ENCODE results near the gene PPP6R1.

PPP6R1 gene

DNA sequence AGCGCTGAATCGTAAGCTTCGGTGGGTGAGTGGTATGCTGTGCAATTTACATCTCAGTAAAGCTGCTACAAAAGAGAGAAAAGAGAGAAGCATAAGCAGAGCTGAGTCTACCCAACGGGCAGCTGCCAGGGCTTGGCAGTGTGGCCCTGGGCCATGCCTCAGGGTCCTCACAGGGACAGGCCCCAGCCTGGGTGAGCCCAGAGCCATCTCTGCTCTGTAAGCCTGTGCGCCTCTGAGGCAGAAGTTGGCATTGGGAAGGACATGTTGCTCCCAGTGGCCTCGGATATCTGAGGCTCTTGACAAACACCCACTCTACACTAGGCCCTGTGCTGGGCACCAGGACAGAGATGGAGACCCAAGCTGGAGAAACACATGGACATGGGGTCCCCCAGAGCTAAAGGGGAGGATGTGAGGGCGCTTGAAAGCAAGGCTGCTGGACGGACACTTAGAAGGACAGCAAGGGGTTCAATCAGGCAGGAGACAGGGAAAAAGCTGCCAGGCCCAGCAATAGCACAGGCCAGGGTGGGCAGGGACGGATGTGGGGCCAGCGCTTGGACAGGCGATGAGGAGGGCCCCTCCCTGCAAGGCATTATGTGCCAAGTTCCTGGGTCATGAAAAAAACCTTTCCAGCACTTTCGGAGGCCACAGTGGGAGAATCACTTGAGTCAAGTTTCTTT, 14.7 kb downstream of the PPP6R1 start:
- no peak for DNase-seq (ENCODE audit: low read depth)

GRCh38 chr19:55242517-55242916, 16.3 kb downstream of the PPP6R1 start:
- DNase-seq (ENCODE audit: low read depth): no peak

GRCh38 chr19:55241935-55242464, 16.8 kb downstream of the PPP6R1 start:
- DNase-seq (ENCODE audit: low read depth): no peak

DNA sequence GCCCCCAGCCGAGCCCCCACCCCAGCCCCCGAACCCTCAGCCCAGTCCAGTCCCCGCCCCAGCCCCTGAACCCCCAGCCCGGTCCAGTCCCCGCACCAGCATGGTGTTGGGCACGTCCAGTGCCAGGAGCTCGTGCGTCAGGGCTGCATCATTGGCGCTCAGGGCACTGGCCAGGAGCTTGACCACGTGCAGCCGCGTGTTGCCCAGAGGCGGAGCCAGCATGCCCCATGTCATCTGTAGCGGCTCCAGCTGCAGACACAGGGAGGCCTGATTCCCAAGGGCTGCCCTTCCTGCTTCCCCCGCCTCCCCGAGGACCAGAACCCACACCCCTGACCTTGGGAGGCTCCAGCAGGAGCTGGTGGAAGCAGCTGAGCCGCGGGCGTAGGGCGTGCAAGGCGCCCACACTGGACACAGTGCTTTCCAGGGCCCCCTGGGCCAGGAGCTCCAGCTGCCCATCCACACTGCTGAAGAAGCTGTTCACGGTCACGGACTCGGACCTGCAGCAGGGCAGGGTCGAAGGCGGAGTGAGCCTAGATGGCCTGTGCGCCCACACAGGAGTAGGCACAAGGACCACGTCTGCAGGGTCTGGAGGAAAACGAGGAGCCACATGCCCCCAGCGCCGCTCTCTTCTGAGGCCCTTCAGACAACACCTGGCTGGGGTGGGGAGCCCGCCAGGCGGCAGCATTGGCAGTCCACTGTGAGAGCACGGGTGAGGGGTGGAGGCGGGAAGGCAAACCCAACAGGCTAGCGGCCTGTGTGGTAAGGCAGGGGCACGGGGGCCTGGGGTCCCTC, 17.5 kb downstream of the PPP6R1 start:
- no peak for DNase-seq (ENCODE audit: low read depth)

DNA sequence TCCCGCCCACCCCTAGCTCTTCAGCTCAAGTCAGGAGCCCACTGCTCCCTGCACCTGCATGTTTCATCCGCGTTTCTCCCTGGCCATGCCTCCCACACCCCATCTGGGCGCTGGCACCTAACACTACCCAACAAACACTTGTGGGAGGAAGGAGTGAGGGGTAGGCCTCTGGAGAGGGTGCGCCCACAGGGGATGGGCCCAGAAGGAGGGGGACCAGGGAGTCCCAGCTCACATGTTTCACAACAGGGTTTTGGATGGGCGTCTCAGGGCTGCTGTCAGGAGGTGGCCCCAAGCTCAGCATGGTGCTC, 18.1 kb downstream of the PPP6R1 start:
- DNase-seq (ENCODE audit: low read depth): no peak

DNA sequence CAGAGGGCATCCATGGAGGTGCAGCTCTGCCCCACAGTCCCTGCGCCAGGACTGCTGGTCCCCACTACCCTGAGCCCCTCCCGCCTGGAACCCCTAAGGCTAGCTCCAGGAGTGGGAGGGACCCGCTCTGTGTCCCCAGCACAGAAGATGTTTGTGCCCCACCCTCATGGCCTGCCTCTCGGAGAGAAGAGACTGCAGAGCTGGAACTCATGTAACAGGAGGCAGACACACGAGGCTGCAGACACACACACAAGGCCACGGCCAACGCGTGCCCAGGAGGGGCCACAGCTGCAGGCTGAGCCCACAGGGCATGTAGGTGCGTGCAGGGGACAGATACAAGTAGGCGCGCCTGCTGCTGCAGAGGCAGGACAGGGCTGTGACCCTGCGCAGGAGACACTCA, 19.8 kb downstream of the PPP6R1 start:
- no peak for DNase-seq (ENCODE audit: low read depth)

GRCh38 chr19:55238030-55238429, 20.8 kb downstream of the PPP6R1 start:
- DNase-seq (ENCODE audit: low read depth): no peak

GRCh38 chr19:55232986-55233385, 25.8 kb downstream of the PPP6R1 start:
- no peak for DNase-seq (ENCODE audit: low read depth)

GRCh38 chr19:55232286-55232602, 26.6 kb downstream of the PPP6R1 start:
- no peak for DNase-seq (ENCODE audit: low read depth)

GRCh38 chr19:55231391-55232285, 27.2 kb downstream of the PPP6R1 start:
- DNase-seq (ENCODE audit: low read depth): no peak

DNA sequence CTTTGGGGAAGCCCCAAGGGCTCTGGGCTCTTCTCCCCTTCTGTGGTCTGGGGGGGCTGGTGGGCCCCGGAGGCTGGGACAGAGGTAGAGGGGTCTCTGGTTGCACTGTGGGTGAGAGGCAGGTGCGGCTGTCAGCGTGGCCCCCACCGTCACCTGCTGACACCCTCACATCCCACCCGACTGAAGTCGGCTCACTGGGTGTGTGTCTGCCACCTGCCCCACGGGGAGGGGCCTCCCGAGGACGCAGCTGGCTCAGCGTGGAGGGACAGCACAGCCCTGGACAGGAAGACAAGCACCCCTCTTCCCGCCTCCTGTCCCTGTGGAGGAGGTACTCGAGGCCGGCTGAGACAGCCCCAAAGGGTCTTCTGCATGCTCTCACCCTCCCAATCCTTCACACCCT, 28.0 kb downstream of the PPP6R1 start:
- DNase-seq (ENCODE audit: low read depth): no peak

- no peak for DNase-seq (ENCODE audit: low read depth)
Observed at GRCh38 chr19:55230329-55230728, 28.5 kb downstream of the PPP6R1 start.

- DNase-seq (ENCODE audit: low read depth): no peak
Observed at GRCh38 chr19:55229789-55230182, 29.0 kb downstream of the PPP6R1 start.

DNA sequence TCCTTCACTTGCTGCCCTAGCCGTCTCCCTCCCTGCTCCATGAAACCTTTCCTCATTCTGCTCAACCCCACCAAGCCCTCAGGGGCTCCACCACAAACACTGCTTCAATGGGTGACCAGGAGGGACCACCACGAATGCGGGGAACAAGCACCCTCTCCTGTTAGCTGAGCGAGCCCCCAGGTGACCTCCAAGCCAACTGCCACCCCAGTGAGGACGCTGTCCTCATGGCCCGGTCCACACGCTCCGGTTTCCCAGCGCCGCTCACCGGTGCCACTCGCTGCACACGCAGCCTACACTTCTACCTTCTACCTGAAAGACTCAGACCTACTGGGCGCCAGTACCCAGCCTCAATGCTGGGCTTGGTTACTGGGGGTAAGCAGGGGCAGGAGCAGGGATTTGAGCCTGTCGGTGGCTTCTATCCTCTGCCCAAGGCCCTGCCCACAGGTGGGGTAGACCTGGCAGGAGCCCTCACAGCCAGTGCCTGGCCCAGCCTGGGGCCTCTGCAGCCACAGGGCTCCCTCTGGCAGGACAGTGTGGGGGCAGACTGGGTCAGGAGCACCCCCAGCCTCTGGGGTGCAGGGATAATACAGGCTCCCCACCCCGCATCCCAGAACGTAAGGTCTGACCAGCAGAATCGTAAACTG, 29.6 kb downstream of the PPP6R1 start:
- DNase-seq (ENCODE audit: low read depth): no peak

GRCh38 chr19:55228403-55229031, 30.3 kb downstream of the PPP6R1 start, which contains the start of gene TMEM86B:
TSS of gene TMEM86B (minus strand) at chr19:55228763. CDS start at chr19:55228741, 22 bp downstream.
- DNase-seq (ENCODE audit: low read depth): no peak

DNA sequence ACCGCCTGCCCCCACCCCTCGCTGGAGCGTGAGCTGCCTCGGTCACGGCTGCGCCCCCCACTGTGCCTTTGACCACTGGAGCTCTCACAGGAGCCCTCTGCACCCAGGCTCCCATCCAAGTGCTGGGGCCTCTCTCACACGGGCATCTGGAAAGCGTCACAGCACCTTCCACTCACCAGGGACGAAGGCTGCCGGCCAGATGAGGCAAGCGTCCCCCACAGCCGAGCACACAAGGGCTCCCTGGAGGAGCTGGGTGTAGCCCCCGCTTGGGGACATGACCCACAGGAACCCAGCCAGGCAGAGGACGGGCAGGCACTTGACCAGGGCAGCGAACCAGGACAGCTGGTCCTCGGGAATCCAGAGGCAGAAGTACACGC, 30.8 kb downstream of the PPP6R1 start:
- DNase-seq (ENCODE audit: low read depth): no peak

GRCh38 chr19:55227241-55228014, 31.4 kb downstream of the PPP6R1 start:
- DNase-seq (ENCODE audit: low read depth): no peak

- no peak for DNase-seq (ENCODE audit: low read depth)
Observed at GRCh38 chr19:55226788-55227187, 32.0 kb downstream of the PPP6R1 start.

DNA sequence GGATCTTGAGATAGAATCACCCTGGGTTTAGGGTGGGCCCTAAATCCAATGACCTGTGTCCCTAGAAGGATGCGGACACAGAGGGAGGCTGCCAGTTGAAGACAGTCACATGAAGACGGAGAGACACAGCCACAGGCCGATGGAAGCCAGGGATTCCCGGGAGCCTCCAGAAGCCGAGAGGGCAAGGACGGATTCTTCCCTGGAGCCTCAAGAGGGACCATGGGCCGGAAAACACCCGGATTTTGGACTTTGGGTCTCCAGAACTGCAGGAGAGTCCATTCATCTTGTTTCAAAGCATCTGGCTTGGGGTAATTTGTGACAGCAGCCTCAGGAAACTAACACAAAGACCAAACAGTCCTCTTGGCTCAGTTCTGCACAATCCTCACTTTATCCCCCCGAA, 32.5 kb downstream of the PPP6R1 start:
- no peak for DNase-seq (ENCODE audit: low read depth)

DNA sequence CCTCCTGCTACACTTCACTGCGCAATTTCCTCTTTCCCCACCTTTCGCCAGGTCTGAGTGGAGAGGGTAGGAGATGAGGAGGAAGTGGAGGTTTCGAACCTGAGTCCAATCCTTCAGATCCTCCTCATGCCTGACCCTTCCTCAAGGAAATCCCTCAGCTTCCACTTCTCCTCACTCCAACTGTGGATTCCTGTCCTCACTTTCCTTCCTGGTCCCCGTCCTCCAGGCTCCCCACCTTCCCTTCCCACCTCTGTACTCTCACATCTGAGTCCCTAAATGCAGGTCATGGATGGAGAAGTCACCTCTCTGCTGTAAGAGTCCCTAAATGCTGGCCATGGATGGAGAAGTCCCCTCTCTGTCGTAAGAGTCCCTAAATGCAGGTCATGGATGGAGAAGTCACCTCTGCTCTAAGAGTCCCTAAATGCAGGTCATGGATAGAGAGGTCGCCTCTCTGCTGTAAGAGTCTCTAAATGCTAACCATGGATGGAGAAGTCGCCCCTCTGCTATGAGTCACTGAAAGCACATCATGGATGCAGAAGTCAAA, 33.3 kb downstream of the PPP6R1 start:
- no peak for DNase-seq (ENCODE audit: low read depth)
